Endothelial cell of umbilical vein (primary cell): ENCODE data around the gene AAGAB. TPM values are rescaled to one million over a fixed set of nuclear protein-coding genes. Genes with fewer than 3 reads are reported as not detected.

Experiments
- BruUV-seq: library from RNA; stranded (reverse); fragments of 400-500 nt; replicated peaks from 2 replicates; lab custom pipeline; 2021; lab: Mats Ljungman, UMichigan
- CTCF ChIA-PET: fragments of 300-600, 350-600 bp; sonication (Branson Sonifier 250); formaldehyde crosslinking; loops from one replicate; lab custom pipeline; 2021; ENCODE audit warnings: antibody characterized with exemption, inconsistent platforms; lab: Charles Lee
- POLR2A ChIA-PET: fragments of 300-600, 350-600 bp; sonication (Branson Sonifier 250); formaldehyde crosslinking; loops from one replicate; lab custom pipeline; 2021; ENCODE audit warnings: antibody characterized with exemption, inconsistent platforms; lab: Charles Lee
- DNase-seq: peaks from one replicate; pipeline ENCODE4 v3.0.0-alpha.2; 2011; ENCODE audit warnings: low read depth, low spot score
- FAIRE-seq: peaks from 2 replicates; lab custom pipeline; 2011; peaks lifted over from hg19 to GRCh38; lab: Jason Lieb, UNC
- H2AFZ ChIP-seq: 2 replicates; pipeline ENCODE4 v1.6.0; 2012; ENCODE audit warnings: low read depth, low read length, control low read depth, inconsistent platforms
- H3K27ac ChIP-seq: 2 replicates; pipeline ENCODE4 v1.5.1; 2011; ENCODE audit warnings: low read depth, mild to moderate bottlenecking, control low read depth, low read length, moderate library complexity; ENCODE audit not compliant: insufficient read depth
- H3K27me3 ChIP-seq, 2 experiments: 2 replicates each; pipeline versions ENCODE4 v1.6.0 to v1.6.1; 2011; ENCODE audit warnings: low read length in 2 of 2, mixed read lengths in 1 of 2; ENCODE audit not compliant: control insufficient read depth in 2 of 2, insufficient read depth in 2 of 2
- H3K36me3 ChIP-seq, 2 experiments: 2 replicates in 1 of 2; 3 replicates in 1 of 2; pipeline ENCODE4 v1.5.1; 2011; ENCODE audit warnings: low read length in 2 of 2, mild to moderate bottlenecking in 1 of 2, moderate library complexity in 1 of 2; ENCODE audit not compliant: control insufficient read depth in 2 of 2, insufficient read depth in 2 of 2; ENCODE audit errors: extremely low read depth in 1 of 2
- H3K4me1 ChIP-seq: 3 replicates; pipeline ENCODE4 v1.5.1; 2011; ENCODE audit warnings: mild to moderate bottlenecking, low read length; ENCODE audit not compliant: control insufficient read depth, insufficient read depth; ENCODE audit errors: extremely low read depth
- H3K4me2 ChIP-seq: 2 replicates; pipeline ENCODE4 v1.6.1; 2011; ENCODE audit warnings: low read length, control low read depth, mixed read lengths; ENCODE audit not compliant: insufficient read depth
- H3K4me3 ChIP-seq, 3 experiments: fragments of 200-600 bp in 1 of 3; sonication (generic), shearing (Covaris generic) in 1 of 3; replicated peaks in 1 of 3; 2 replicates each; pipeline ENCODE4 v1.5.1; 2011 to 2016; ENCODE audit warnings: control low read depth in 3 of 3, low read length in 3 of 3, mild to moderate bottlenecking in 2 of 3, inconsistent platforms in 1 of 3, low read depth in 1 of 3, moderate library complexity in 1 of 3; ENCODE audit not compliant: insufficient read depth in 1 of 3
- H3K79me2 ChIP-seq: 2 replicates; pipeline ENCODE4 v1.6.0; 2012; ENCODE audit warnings: low read length, inconsistent platforms; ENCODE audit not compliant: control insufficient read depth, insufficient read depth
- H3K9ac ChIP-seq: replicated peaks from 2 replicates; pipeline ENCODE3; 2011; ENCODE audit warnings: low read length, control low read depth; ENCODE audit not compliant: insufficient read depth; ENCODE audit errors: extremely low read depth
- H3K9me1 ChIP-seq: replicated peaks from 3 replicates; pipeline ENCODE4 v1.6.0; 2011; ENCODE audit warnings: mild to moderate bottlenecking, low read length; ENCODE audit not compliant: control insufficient read depth, insufficient read depth; ENCODE audit errors: extremely low read depth
- H3K9me3 ChIP-seq: replicated peaks from 2 replicates; pipeline ENCODE4 v1.5.1; 2012; ENCODE audit warnings: low read length, inconsistent platforms; ENCODE audit not compliant: control insufficient read depth, insufficient read depth
- H4K20me1 ChIP-seq: replicated peaks from 2 replicates; pipeline ENCODE3; 2011; ENCODE audit warnings: mild to moderate bottlenecking, low read length; ENCODE audit not compliant: control insufficient read depth, insufficient read depth; ENCODE audit errors: extremely low read depth
- EZH2 ChIP-seq: IDR thresholded peaks from 2 replicates; pipeline ENCODE4 v1.6.1; 2012; ENCODE audit warnings: borderline replicate concordance, low read depth, mild to moderate bottlenecking, moderate library complexity, low read length, inconsistent platforms; ENCODE audit not compliant: severe bottlenecking
- FOS ChIP-seq: IDR thresholded peaks from 2 replicates; pipeline ENCODE4 v1.6.1; 2011; ENCODE audit warnings: mild to moderate bottlenecking, low read length, moderate library complexity, borderline replicate concordance; ENCODE audit not compliant: insufficient read depth
- GATA2 ChIP-seq: IDR thresholded peaks from 2 replicates; pipeline ENCODE4 v1.7.0; 2011; ENCODE audit warnings: low read depth, mild to moderate bottlenecking, moderate library complexity, mixed read lengths, low read length; ENCODE audit not compliant: insufficient read length, insufficient read depth
- JUN ChIP-seq: IDR thresholded peaks from 2 replicates; pipeline ENCODE4 v1.6.1; 2011; ENCODE audit warnings: borderline replicate concordance, low read depth; ENCODE audit not compliant: insufficient read length, insufficient read depth
- MYC ChIP-seq: IDR thresholded peaks from one replicate; pipeline ENCODE4 v1.6.1; 2011; ENCODE audit warnings: mild to moderate bottlenecking, low read depth, low read length
- POLR2A ChIP-seq: IDR thresholded peaks from 2 replicates; pipeline ENCODE4 v1.6.1; 2012; ENCODE audit warnings: low read depth, mild to moderate bottlenecking, control low read depth, low read length
- POLR2AphosphoS5 ChIP-seq: IDR thresholded peaks from 2 replicates; pipeline ENCODE4 v1.6.1; 2012; ENCODE audit warnings: low read depth, mild to moderate bottlenecking, control low read depth, low read length, moderate library complexity; ENCODE audit not compliant: insufficient read depth
- dilution Hi-C: fragments of 300-500 bp; cut with MboI; formaldehyde crosslinking; loops from one replicate; pipeline ENCODE4 v1.15.0; 2019; ENCODE audit warnings: low sequenced_read_pairs; ENCODE audit not compliant: extremely low pct_ligation_motif_present
- intact Hi-C: fragments of 100-400 bp; cut with micrococcal nuclease; formaldehyde crosslinking; loops from one replicate; pipeline ENCODE4 v1.10.0; 2022
- polyA plus RNA-seq, 4 experiments: library from polyadenylated mRNA; depleted of rRNA in 3 of 4; stranded (reverse) in 3 of 4; unstranded in 1 of 4; fragments of >200 nt; gene quantifications; 2 replicates each; pipeline versions ENCODE4 v1.2.1 to v1.2.3, GENCODE V29; 2011 to 2012; ENCODE audit warnings: missing spikeins in 1 of 4
- total RNA-seq: library from RNA; stranded (reverse); gene quantifications from 2 replicates; pipeline ENCODE4 v1.2.3, GENCODE V29; 2021
- TF ChIP-seq, protein P1 (sequence below), 2 donors: IDR thresholded peaks; 1 replicate in 1 of 2; 2 replicates in 1 of 2; pipeline ENCODE4 v1.5.1; 2011; ENCODE audit warnings: low read length in 2 of 2, mild to moderate bottlenecking in 2 of 2, moderate library complexity in 2 of 2, control low read depth in 1 of 2, inconsistent platforms in 1 of 2, low read depth in 1 of 2; ENCODE audit not compliant: insufficient read depth in 1 of 2; ENCODE audit errors: extremely low read depth in 1 of 2
- TF ChIP-seq, protein P2 (sequence below): IDR thresholded peaks from 2 replicates; pipeline ENCODE4 v1.6.1; 2011; ENCODE audit not compliant: insufficient read depth, insufficient read length

Gene AAGAB
- total and polyA plus RNA-seq, 2 donors (not counting 3 experiments of a cell fraction or from before 2014, with no cell fraction given), result 21.2 to 42.6 TPM

DNA sequence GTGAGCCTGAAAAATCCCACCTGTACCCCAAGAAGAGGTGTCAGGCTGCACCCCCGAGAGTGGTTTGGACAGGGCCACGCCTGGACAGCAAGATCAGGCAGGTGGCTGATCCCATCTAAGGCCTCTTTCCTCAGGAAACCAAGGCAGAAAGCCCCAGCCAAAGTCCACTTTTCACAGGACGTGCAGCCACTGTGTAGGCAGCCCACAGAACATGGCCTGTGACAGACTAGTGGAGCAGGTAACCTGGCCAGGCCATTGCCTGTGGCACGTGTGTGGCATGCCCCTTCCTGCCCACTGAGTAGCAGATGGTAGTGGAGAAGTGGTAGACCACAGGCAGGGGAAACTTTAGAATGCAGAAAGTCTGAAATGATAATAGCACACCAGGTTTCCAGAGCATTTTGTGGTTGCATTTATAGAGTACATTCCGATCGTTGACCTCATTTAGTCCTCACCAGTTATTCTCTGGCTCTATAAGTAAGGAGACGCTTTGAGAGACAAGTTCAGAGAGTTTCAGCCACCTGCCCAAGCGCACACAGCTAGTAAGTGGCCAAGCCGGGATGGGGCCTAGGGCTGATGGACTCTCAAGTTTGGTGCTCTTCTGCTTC, 68.7 kb downstream of the AAGAB start:
- Histone ChIP-seq H3K9me3 (no peaks in the 10 kb centered on the region), H3K27me3 (no peaks in the 10 kb centered on the region), H3K9me1 (no peaks in the 10 kb centered on the region), H3K4me3 (no peak overlapping the region), H3K4me1 (no peaks in the 10 kb centered on the region), H3K36me3 (peaks cover 33 to 46% of the 10 kb centered on the region in 2 experiments), H2AFZ (no peak overlapping the region), H3K79me2 (peaks cover 7% of the 10 kb centered on the region), H4K20me1 (no peaks in the 10 kb centered on the region), H3K9ac (no peak overlapping the region), H3K27ac (no peak overlapping the region), H3K4me2 (no peak overlapping the region)
- dilution Hi-C loops (no loop called here), intact Hi-C loops (no loop called here)
- POLR2A ChIA-PET, result no interaction called here
- FAIRE-seq (no peak), DNase-seq (no peak)
- CTCF ChIA-PET, result interaction anchor here (2.8 kb wide), 1 partner anchor 239 kb away, joined by 14 read pairs; no protein-coding TSS in a partner anchor
- no peak for TF ChIP-seq POLR2A
- TF ChIP-seq FOS, result no peak
- TF ChIP-seq POLR2AphosphoS5, result no peak
- BruUV-seq, result no TSS peak

DNA sequence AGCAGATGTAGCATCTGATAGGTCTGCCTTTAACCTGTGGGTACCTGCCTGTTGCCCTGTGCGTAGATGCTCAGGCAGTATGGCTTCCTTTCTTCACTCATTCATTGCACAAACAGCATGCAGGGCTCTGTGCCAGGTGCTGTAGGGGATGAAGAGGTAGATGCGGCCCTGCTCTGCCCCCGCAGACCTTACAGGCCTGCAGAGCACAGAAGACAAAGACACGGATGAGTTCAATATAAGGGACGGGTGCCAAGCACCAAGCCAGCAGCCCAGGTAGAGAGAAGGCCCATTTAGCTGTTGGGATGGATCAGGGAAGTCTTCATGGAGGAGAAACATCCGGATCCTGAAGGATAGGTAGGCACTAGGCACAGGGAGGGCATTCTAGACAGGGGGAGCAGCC, 69.4 kb downstream of the AAGAB start:
- Histone ChIP-seq H3K4me3 (no peak overlapping the region), H3K9me1 (no peaks in the 10 kb centered on the region), H3K9ac (no peak overlapping the region), H3K36me3 (peaks cover 29 to 42% of the 10 kb centered on the region in 2 experiments), H3K79me2 (peaks cover 12% of the 10 kb centered on the region), H3K4me2 (no peak overlapping the region), H3K27me3 (no peaks in the 10 kb centered on the region), H3K9me3 (no peaks in the 10 kb centered on the region), H3K27ac (no peak overlapping the region), H4K20me1 (no peaks in the 10 kb centered on the region), H3K4me1 (no peaks in the 10 kb centered on the region), H2AFZ (no peak overlapping the region)
- no peak for FAIRE-seq
- dilution Hi-C loops, result no loop called here
- intact Hi-C loops, result no loop called here
- POLR2A ChIA-PET, result no interaction called here
- no peak for DNase-seq
- CTCF ChIA-PET, result interaction anchor here (2.8 kb wide), 1 partner anchor 238 kb away, joined by 14 read pairs; no protein-coding TSS in a partner anchor
- TF ChIP-seq FOS, result no peak
- TF ChIP-seq EZH2, result no peak
- TF ChIP-seq POLR2A, result no peak
- no peak for TF ChIP-seq MYC
- TF ChIP-seq, protein P1, sequence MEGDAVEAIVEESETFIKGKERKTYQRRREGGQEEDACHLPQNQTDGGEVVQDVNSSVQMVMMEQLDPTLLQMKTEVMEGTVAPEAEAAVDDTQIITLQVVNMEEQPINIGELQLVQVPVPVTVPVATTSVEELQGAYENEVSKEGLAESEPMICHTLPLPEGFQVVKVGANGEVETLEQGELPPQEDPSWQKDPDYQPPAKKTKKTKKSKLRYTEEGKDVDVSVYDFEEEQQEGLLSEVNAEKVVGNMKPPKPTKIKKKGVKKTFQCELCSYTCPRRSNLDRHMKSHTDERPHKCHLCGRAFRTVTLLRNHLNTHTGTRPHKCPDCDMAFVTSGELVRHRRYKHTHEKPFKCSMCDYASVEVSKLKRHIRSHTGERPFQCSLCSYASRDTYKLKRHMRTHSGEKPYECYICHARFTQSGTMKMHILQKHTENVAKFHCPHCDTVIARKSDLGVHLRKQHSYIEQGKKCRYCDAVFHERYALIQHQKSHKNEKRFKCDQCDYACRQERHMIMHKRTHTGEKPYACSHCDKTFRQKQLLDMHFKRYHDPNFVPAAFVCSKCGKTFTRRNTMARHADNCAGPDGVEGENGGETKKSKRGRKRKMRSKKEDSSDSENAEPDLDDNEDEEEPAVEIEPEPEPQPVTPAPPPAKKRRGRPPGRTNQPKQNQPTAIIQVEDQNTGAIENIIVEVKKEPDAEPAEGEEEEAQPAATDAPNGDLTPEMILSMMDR (IDR thresholded peaks at IDR 0.05; ENCODE audit: extremely low read depth in 1 of 2, insufficient read depth in 1 of 2, low read depth in 1 of 2, low read length in 2 of 2), result no peak
- TF ChIP-seq, protein P2, sequence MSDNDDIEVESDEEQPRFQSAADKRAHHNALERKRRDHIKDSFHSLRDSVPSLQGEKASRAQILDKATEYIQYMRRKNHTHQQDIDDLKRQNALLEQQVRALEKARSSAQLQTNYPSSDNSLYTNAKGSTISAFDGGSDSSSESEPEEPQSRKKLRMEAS, result no peak
- no peak for TF ChIP-seq GATA2
- no peak for TF ChIP-seq JUN
- TF ChIP-seq POLR2AphosphoS5, result no peak
- BruUV-seq, result no TSS peak
